Activated CD8-positive, alpha-beta memory T cell treated with anti-CD3 and anti-CD28 coated beads, Interleukin-2, amount 50 U/mL, for 1 hour (primary cell): ENCODE measurements around the gene ECPAS.
"Not testable (repeated sequence)": the region's sequence is repeated elsewhere in the genome, so short reads cannot be mapped to it uniquely, and the experiment has no call there.

Source experiments
- DNase-seq: peaks from one replicate; pipeline ENCODE4 v3.0.0-alpha.2; 2020; ENCODE audit errors: extremely low read depth

ECPAS gene, protein sequence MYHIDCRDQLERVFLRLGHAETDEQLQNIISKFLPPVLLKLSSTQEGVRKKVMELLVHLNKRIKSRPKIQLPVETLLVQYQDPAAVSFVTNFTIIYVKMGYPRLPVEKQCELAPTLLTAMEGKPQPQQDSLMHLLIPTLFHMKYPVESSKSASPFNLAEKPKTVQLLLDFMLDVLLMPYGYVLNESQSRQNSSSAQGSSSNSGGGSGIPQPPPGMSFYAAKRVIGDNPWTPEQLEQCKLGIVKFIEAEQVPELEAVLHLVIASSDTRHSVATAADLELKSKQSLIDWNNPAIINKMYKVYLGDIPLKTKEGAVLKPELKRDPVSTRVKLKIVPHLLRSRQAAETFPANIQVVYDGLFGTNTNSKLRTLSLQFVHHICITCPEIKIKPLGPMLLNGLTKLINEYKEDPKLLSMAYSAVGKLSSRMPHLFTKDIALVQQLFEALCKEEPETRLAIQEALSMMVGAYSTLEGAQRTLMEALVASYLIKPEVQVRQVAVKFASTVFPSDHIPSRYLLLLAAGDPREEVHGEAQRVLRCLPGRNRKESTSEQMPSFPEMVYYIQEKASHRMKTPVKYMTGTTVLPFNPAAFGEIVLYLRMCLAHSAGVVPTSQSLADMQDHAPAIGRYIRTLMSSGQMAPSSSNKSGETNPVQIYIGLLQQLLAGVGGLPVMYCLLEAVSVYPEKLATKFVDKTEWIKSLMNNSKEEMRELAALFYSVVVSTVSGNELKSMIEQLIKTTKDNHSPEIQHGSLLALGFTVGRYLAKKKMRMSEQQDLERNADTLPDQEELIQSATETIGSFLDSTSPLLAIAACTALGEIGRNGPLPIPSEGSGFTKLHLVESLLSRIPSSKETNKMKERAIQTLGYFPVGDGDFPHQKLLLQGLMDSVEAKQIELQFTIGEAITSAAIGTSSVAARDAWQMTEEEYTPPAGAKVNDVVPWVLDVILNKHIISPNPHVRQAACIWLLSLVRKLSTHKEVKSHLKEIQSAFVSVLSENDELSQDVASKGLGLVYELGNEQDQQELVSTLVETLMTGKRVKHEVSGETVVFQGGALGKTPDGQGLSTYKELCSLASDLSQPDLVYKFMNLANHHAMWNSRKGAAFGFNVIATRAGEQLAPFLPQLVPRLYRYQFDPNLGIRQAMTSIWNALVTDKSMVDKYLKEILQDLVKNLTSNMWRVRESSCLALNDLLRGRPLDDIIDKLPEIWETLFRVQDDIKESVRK (N-terminal part only)

DNA sequence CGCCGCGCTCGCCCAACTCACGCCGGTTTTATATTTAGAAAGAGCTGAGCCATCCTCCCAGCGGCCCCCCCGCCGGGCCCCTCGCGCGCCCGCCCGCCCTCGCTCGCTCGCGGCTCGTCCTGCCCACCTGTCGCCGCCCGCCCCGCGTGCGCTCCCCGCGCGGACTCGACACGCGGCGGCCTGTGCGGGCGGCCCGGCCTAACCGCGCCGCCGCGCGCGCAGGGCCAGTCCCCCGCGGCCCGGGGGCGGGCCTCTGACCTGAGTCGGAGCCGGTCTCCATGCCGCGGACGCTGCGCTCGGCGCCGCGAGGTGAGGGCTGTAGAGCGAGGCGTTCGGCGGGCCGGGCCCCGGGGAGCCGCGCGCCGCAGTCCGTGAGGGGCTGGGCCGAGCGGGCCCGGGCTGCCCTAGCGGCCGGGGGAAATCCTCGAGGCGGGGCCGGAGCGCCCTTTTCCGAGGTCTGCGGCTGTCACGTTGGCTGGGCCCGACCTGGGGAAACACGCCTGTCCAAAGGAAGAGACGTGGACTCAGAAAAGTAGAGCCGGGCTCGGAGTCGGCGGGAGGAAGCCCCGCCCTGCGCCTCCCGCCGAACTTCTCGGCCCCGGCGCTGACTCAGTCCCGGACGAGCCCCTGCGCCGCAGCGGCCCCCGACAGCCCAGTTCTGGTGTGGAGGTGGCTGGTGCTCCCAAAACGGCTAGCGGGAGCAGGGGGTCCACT, at the start of gene ECPAS:
TSS of gene ECPAS (minus strand) at position 526 of the 714 bp plus-strand sequence. CDS start 11,465 bp downstream, outside the sequence.
- no peak for DNase-seq

DNA sequence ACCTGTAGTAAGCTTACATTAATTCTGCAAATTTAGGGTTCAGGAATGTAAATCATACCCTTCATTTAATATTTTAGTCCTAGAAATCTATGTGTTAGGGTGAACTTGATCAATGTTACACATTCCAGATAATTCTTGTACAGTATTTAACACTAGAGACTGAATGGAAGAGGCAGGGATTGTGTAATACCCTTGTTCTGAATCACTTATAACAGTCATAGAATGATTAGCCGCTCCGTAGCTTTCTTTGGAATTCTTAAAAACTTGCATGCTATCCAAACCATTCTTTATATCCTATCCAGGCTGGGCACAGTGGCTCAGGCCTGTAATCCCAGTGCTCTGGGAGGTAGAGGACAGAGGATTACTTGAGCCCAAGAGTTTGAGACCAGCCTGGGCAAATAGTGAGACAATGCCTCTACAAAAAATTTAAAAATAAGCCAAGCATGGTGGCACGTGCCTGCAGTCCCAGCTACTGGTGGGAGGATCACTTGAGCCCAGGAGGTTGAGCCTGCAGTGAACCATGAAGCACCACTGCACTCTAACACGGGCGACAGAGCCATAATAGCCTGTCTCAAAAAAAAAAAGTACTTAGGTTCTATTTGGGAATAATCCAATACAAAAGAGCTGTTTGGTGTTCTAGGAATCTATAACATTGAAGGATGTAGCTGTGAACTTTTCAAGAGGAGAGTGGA, 49.1 kb upstream of the ECPAS start:
- no peak for DNase-seq

- no peak for DNase-seq
These were observed 47.5 kb upstream of the ECPAS start for GRCh38 chr9:111531716-111532115.

DNA sequence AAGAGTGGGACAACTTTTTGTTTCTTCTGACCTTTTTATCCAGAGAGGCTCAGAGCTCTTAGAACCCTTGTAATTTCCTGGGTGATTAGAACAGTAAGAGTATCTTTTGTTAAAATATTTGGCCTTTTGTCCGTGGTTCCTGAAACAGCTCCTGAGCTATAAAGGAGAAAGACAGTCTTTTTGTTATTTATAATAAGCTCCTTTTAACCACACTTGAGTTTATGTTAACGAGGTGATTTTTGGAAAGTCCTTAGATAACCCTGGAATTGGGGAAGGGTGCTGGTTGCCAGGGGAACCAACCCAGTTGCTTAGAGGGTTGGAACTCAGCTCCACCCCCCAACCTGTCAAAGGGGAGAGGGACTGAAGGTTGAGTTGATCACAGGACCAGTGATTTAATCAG, 45.6 kb upstream of the ECPAS start:
- no peak for DNase-seq

GRCh38 chr9:111527347-111527746, 43.2 kb upstream of the ECPAS start:
- DNase-seq, result no peak

GRCh38 chr9:111525056-111525977, 41.1 kb upstream of the ECPAS start, which contains the start of gene ZNF483:
Gene ZNF483 (plus strand): TSS chr9:111525179. CDS start chr9:111527396, 2,217 bp downstream.
- DNase-seq, result peak; percentile 78

DNA sequence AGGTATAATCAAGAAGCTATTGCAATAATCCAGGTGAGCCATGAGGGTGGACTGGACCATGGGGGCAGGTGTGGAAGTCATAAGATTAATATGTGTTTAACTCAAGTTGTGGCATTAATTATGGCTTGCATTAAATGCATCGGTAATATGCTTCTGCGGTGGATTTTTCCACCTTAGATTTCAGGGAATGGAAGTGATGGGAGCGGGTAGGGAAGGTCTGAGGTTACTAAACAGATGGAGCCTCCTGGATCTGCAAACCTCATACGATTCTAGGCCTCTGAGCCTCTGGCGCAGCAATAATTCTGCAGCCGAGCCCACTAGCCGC, 40.5 kb upstream of the ECPAS start:
- DNase-seq, result no peak

DNA sequence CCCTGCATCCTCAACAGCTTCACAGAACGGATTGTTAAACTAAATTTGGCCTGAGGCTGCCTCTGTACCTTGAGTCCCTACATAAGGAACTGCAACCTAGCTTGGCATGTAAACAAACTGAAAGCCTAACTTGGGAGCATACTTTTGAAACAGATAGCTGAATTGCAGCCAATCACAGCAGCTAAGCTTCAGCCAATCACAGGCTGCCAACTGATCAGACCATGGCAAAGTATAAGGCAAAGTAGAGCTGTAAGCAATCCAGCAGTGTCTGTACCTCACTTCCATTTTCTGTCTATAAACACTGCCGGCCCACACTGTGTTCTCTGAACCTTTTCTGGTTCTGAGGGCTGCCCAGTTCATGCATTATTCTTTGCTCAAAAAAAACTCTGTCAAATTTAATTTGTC, 31.9 kb upstream of the ECPAS start:
- DNase-seq, result no peak

DNA sequence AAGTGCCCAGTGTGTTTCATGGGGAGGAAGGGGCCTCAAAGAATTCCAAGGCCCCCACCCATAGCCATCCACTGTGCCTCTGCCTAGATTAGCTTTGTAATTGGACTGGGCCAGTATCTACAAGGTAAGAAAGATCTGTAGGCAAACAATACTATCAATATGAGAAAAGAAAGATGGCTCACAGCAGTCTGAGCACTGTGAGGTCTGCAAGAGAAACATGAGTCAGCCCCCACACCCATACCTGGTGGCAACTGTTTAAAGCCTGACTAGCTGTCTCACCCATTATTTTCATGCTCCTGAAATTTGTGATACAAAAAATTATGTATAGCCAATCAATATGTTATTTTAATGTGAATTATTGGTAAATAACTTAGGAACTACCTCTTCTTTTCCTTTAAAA, 30.8 kb upstream of the ECPAS start:
- DNase-seq, result no peak

DNA sequence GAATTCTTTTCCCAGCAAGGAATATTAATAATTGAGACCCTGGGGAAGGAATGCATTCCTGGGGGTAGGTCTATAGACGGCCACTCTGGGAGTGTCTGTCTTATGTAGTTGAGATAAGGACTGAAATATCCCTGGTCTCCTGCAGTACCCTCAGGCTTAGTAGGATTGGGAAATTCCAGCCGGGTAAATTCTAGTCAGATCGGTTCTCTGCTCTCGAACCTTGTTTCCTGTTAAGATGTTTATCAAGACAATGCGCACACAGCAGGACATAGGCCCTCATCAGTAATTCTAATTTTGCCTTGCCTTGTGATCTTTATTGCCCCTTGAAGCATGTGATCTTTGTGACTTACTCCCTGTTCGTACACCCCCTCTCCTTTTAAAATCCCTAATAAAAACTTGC, 27.4 kb upstream of the ECPAS start:
- DNase-seq, result not testable (repeated sequence)

DNA sequence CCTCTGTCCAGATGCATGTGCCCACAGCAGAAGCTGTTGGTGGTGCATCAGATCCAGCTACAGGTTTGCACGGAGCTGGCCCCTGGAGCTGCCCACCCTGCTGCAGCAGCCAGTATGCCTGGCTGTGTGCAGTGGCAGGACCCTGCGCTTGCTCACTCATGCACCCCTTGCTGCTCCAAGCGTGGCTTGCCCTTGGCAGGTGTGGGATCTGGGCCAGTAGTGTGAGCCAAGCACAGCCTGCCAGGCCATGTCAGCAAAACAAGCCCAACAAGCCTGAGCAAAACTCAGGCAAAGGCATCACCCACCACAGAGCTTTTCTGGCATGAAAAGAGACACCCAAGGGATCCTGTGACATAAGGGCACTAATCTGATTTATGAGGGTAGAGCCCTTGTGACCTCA, 18.3 kb upstream of the ECPAS start:
- DNase-seq, result no peak

DNA sequence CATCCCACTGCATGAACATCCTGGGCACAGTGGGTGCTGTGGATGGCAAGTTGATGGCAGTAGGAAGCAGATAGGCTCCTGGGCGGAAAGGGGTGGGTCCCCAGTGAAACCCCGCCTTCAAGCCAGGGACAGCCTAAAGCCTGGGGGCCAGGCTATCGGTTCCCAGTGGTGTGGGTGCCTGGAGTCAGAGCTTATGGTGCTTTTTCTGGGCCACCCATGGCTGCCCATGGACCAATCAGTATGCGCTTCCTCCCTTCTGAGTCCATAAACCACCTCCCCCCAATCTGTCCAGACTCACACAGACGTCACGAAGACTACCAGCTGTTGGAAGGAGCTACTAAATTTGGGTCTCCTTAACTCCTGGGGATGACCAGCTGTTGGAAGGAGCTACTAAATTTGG, 17.5 kb upstream of the ECPAS start:
- DNase-seq, result no peak

DNA sequence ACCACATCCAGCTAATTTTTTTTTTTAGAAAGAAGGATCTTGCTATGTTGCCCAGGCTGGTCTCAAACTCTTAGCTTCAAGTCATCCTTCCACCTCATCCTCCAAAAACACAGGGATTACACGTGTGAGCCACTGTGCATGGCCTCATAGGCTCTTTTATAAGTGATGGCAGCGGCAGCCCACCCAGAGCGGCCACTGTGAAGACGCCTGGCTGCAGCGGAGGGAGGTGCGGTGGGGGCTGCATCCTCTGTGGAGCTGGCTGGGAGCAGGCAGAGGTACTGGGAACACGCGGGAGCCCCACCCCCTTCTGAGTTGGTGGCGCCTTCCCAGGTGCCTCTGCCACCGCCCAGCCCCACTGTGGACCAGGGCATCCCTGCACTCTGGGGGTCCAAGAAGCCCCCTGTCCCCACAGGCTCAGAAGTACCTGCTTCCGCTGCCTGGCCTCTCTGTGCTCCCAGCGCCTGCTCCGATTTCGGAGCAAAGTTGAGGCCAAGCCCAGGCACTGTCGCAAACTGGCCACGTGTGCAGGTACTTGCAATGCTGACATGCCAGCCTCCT, 16.9 kb upstream of the ECPAS start:
- no peak for DNase-seq

GRCh38 chr9:111497196-111497595, 13.0 kb upstream of the ECPAS start:
- DNase-seq, result not testable (repeated sequence)

GRCh38 chr9:111484572-111484894, 350 bp upstream of the ECPAS start:
- no peak for DNase-seq

DNA sequence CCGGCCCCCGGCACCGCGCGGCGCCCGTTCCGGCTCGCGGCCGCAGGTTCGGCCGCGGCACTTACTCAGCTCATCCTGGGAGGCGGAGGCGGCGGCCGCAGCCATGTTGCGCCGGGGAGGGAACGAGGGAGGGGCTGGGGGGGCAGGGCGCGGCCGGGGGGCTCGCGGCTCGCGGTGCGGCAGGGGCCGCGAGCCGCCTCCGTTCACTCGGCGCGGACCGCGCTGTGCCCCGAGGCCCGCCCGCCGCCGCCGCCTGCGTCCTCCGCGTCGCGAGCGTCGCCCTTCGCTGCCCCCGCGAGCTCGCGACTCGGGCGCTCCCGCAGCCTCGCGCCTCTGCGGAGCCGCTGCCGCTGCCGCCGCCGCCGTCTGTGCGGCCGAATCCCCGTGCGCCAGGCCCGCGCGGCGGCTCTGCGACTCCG, 735 bp downstream of the ECPAS start:
- no peak for DNase-seq

DNA sequence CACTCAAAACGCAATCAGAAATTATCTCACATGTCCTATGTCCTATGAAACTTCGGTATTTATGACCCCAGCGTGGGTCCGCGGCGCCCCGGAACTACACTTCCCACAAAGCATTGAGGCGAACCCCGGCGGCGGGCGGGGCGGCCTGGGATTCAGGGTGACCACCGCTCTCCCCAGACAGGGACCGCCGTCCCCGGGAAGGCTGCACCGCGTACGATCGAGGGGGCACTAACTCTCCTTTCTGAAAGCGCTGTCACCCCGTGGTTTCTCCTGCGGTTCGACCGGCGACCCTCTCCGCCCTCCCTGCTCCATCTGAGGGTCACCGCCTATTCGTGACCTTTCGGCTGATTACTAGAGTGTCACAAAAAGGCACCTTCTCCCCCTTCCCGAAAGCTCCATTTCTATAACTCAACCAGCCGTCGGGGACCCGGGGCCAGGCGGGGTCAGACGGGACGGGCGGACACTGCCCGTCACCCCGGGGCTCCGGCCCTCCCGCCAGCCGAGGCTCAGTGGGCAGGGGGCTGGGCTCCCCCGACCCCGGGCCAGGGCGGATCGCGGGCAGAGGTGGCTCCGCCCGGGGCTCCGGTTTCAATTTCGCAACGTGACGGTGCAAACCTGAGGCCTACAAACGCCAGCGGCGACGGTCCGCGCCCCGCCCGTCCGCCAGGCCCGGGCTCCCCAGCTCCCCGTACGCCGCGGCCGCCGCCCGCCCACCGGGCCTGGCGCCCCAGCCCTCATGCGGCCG, 1.3 kb downstream of the ECPAS start:
- DNase-seq, result no peak

GRCh38 chr9:111481885-111482636, 2.1 kb downstream of the ECPAS start:
- no peak for DNase-seq
